ENCODE data around the gene ST6GALNAC6.

Gene ST6GALNAC6

GRCh38 chr9:127916720-127917581 is 17.5 kb upstream of the ST6GALNAC6 start, which contains the start of gene ST6GALNAC4:
ST6GALNAC4 (minus strand) TSS chr9:127917041; CDS start chr9:127916419, 622 bp downstream.
- DNase-seq, result peak; percentile 95

- DNase-seq, result peak; percentile 60 to 83
Observed at GRCh38 chr9:127915801-127916719, 16.7 kb upstream of the ST6GALNAC6 start.

DNA sequence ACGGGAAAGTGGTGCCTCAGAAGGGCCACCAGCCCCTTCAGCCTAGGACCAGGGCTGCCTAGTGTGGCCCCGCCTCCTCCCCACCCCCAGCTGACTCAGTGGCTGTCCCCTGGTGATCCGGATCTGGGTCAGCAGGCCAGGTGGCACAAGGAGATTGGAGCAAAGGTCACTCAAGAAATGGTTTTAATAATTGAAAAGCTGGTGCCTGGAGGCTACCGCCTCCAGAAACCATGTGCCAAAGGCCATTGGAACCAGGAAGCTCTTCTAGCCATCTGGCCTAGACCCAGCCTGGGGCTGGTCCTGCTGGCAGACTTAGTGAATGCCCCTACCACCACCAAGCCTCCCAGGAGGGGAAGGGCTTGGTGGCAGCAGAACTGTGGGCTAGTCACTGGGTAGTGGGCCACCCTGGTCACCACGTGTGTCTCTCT is 15.9 kb upstream of the ST6GALNAC6 start:
- DNase-seq, result no peak

GRCh38 chr9:127913682-127914081 is 14.3 kb upstream of the ST6GALNAC6 start:
- no peak for DNase-seq

GRCh38 chr9:127912882-127913281 is 13.5 kb upstream of the ST6GALNAC6 start:
- DNase-seq, result no peak

- DNase-seq, result no peak
Observed at GRCh38 chr9:127912296-127912695, 12.9 kb upstream of the ST6GALNAC6 start.

- peak in 1 of 2 donors; percentile 46 for DNase-seq
Observed at GRCh38 chr9:127910613-127911205, 11.3 kb upstream of the ST6GALNAC6 start.

DNA sequence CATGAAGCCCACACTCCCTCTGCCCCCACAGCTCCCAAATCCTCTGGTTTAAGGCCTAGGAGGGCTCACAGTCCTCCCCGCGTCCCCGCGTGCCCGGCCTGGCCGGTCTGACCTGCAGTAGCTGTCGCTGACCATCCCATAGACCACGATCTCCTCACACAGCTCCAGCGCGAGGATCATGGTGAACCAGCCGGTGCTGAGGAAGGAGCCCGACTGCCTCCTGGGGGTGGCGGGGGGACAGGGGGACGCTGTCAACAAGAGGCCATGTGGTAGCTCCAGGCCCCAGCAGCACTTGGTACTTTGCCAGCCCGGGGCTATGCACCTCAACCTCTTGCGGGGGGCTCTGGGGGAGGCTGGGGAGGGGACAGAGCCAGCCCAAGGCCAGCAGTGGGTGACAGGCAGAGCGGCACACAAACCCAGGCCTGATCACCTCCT is 10.5 kb upstream of the ST6GALNAC6 start:
- DNase-seq, result no peak

- no peak for DNase-seq
Observed at GRCh38 chr9:127908660-127908926, 9.2 kb upstream of the ST6GALNAC6 start.

DNA sequence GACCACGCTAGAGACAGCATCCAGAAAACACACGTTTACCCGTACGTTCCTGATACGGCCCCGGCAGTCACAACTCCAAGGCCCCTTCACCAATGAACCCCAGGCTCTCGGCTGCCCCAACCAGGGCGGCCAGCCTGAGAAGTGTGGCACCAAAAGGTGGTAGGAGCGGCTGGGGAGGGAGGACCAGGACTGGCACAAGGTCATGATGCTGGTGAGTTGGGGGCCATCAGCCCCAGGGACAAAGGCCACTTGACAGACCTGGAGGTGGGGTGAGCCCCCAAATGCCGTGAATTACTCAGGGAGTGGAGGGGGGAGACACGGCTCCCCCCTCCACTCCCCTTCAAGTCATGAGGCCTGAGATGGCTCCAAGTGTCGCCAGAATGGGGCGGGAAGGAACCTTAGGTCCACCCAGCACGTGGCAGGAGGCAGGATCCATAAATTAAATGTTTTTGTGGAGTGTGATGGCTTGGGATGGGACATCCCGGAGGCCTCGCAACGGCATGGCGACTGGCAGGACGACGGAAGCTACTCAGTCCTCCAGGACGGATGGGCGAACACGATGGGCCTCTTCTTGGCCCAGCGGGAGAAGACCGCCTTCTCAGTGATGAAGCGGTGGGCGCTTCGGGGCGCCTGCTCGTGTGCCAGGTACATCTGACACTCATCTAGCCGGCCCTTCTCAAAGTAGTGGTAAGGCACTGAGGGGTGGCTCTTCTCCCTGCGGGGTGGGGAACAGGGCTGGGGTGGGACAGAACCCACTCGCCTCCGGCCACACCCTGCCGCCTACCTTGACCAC is 8.7 kb upstream of the ST6GALNAC6 start:
- no peak for DNase-seq

DNA sequence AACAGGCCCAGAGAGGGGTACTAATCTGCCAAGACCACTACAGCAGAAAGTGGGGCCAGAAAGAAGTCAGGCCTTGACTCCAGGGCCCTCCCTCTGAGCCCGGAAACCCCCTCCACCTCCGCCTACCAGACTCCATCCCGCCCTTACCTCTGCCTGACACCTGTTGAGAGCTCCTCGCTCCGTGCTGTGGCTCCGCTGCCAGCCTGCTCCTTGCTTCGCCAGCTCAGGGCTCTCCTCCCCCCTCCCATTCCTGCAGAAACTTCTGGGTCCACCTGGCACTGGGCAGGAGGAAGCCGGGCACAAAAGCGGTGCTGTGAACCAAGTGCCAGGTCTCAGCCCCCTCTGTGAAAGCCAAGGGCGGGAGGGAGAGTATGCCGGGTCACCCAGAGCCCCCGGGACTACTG is 6.4 kb upstream of the ST6GALNAC6 start:
- peak; percentile 80 to 86 for DNase-seq

GRCh38 chr9:127905004-127905728 is 5.8 kb upstream of the ST6GALNAC6 start:
- peak; percentile 73 to 81 for DNase-seq

GRCh38 chr9:127904561-127905003 is 5.2 kb upstream of the ST6GALNAC6 start:
- DNase-seq, result no peak

DNA sequence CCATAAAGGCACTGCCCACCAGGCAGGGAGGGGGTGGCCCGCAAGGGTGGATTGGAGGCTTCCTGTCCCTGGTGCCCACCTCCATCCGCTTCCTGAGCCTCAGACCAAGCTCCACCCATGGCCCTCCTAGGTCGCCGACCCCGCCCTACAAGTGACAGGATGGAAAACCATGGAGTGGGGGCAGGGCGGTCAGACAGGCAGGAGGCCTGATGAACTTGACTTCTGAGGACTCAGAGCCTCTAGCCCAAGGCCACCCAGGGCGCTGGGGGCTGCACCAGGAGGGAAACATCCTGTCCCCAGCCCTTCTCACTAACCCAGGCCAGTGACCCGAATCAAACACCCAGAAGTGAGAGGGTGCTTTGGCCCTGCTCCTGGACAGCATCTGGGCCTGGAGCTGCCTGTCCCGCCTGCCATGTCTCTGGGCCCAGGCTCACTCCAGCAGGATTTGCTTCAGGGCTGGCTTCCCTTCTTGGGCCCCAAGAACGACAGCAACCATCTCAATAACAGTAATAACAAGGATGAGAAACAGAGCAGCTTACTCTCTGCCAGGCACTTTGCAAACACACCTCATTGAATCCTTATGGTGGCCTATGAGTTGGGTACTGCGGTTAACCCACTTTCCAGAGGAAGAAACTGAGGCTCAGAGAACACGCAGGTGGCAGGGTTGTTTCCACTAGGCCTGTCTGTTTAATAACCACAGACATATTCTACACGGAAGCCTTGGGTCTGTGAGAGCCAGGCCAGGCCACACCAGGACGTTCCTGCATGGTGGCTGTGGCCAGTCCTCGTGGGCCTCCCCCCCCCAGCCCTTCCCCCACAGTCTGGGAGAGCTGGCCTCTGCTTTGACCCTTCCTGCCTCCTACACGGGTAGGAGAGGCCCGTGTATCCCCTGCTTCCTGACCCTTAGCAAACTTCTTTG is 4.4 kb upstream of the ST6GALNAC6 start:
- peak; percentile 69 to 73 for DNase-seq

DNA sequence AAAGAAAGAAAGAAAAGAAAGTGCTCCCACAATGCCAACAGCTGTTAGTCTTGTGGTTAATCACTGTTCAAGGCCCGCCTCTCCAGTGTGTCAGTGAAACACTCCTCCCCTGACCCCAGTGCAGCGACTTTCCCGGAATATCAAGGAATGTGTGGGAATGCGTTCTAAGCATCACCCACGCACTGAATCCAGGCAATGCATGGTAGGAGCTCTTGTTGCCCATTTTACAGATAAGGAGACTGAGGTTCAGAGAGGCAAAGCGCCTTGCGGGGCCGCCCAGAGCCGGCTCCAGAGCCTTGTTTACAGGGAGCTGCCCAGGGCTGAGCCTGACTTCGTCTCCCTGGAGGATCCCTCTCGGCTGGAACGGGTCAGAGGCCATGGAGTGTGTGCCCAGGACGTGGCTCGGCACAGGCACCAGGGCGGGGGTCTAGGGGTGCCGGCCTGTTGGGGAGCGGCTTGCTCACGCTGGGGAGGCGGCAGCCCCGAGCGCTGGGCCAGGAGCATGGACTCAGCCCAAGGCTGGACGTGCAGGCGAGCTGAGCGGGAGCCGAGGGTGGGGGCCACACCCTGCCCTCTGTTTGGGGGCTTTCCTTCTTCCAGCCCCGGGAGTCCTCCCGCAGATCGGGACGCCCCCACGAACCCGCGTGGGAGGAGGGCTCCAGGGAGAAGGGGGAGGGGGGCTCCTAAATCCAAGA is 823 bp downstream of the ST6GALNAC6 start:
- DNase-seq, result no peak

DNA sequence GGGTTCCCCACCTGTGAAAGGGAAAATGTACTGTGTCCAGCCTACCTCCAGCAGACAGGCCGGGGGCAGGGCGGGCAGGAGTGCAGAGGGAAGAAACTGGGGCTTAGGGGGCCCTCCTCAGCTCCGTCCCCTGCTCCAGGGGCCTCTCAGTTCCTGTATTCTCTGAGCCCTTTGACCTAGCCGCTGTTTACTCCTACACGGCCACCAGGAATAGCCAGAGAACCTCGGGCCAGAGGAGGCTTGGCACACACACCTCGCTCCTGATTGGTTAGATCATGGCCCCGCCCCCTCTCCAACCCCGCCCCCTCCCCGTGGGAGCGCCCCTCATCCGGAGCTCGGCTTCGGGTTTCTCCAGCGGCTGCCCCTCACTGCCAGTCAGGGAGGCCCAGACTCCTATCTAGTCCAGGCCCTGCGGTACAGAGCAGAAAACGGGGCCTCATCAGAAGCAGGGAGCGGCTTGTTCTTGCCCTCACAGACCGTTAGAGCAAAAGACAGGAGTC is 2.2 kb downstream of the ST6GALNAC6 start:
- DNase-seq, result no peak

- DNase-seq, result no peak
Observed at GRCh38 chr9:127896395-127897192, 2.8 kb downstream of the ST6GALNAC6 start.

- DNase-seq, result no peak
Observed at GRCh38 chr9:127895811-127896210, 3.6 kb downstream of the ST6GALNAC6 start.

GRCh38 chr9:127893392-127893791 is 6.0 kb downstream of the ST6GALNAC6 start:
- no peak for DNase-seq

Data from CD4-positive, alpha-beta T cell treated with Interleukin-4 for 1 hour (primary cell).